CD4-positive, alpha-beta T cell treated with Interleukin-4 for 4 hours (primary cell): Measurements from ENCODE around the gene CAGE1.
"Not testable (repeated sequence)": the region's sequence is repeated elsewhere in the genome, so short reads cannot be mapped to it uniquely, and the experiment has no call there.

Source experiments
- DNase-seq: peaks from one replicate; pipeline ENCODE4 v3.0.0-alpha.2; 2020

CAGE1 gene

GRCh38 chr6:7406743-7407142 is 17.2 kb upstream of the CAGE1 start:
- no peak for DNase-seq

GRCh38 chr6:7404546-7404945 is 15.0 kb upstream of the CAGE1 start:
- DNase-seq: no peak

GRCh38 chr6:7402716-7403115 is 13.2 kb upstream of the CAGE1 start:
- no peak for DNase-seq

- no peak for DNase-seq
Measured at GRCh38 chr6:7401075-7401474, 11.5 kb upstream of the CAGE1 start.

- no peak for DNase-seq
Measured at GRCh38 chr6:7392402-7392801, 2.9 kb upstream of the CAGE1 start.

GRCh38 chr6:7391151-7391550 is 1.6 kb upstream of the CAGE1 start:
- DNase-seq: no peak

- DNase-seq: peak; percentile 44
Measured at GRCh38 chr6:7390226-7390878, 810 bp upstream of the CAGE1 start.

GRCh38 chr6:7389162-7389450 is 436 bp downstream of the CAGE1 start:
- no peak for DNase-seq

- no peak for DNase-seq
Measured at GRCh38 chr6:7381092-7381491, 8.4 kb downstream of the CAGE1 start.

GRCh38 chr6:7378740-7379139 is 10.8 kb downstream of the CAGE1 start:
- no peak for DNase-seq

GRCh38 chr6:7377961-7378360 is 11.6 kb downstream of the CAGE1 start:
- no peak for DNase-seq

- DNase-seq: no peak
Measured at GRCh38 chr6:7373739-7374138, 15.8 kb downstream of the CAGE1 start.

- no peak for DNase-seq
Measured at GRCh38 chr6:7367408-7367807, 22.1 kb downstream of the CAGE1 start.

- not testable (repeated sequence) for DNase-seq
Measured at GRCh38 chr6:7351916-7352315, 37.6 kb downstream of the CAGE1 start.

GRCh38 chr6:7350591-7350990 is 39.0 kb downstream of the CAGE1 start:
- not testable (repeated sequence) for DNase-seq

GRCh38 chr6:7347551-7347997 is 42.0 kb downstream of the CAGE1 start:
- not testable (repeated sequence) for DNase-seq

- DNase-seq: peak; percentile 21
Measured at GRCh38 chr6:7344773-7345450, 44.6 kb downstream of the CAGE1 start.

GRCh38 chr6:7343546-7344475 is 45.7 kb downstream of the CAGE1 start:
- DNase-seq: no peak

- DNase-seq: peak; percentile 1
Measured at GRCh38 chr6:7341989-7342742, 47.4 kb downstream of the CAGE1 start.

- DNase-seq: no peak
Measured at GRCh38 chr6:7341271-7341670, 48.3 kb downstream of the CAGE1 start.

GRCh38 chr6:7339007-7339732 is 50.4 kb downstream of the CAGE1 start:
- DNase-seq: not testable (repeated sequence)

- DNase-seq: no peak
Measured at GRCh38 chr6:7338031-7338430, 51.5 kb downstream of the CAGE1 start.
